Fibroblast of villous mesenchyme (primary cell): ENCODE results near the gene CCL26. TPM values are rescaled to one million over a fixed set of nuclear protein-coding genes. Genes with fewer than 3 reads are reported as not detected.
"Not testable (repeated sequence)": the region's sequence is repeated elsewhere in the genome, so short reads cannot be mapped to it uniquely, and the experiment has no call there.

Source experiments
- DNase-seq: peaks from one replicate; pipeline ENCODE4 v3.0.0-alpha.2; 2010; ENCODE audit warnings: low read depth
- H3K4me3 ChIP-seq: 2 replicates; pipeline ENCODE4 v1.5.1; 2011; ENCODE audit warnings: low read depth, mild to moderate bottlenecking, low read length
- CTCF ChIP-seq: IDR thresholded peaks from 2 replicates; pipeline ENCODE4 v1.5.1; 2012; ENCODE audit warnings: low read depth, mild to moderate bottlenecking, low read length; ENCODE audit not compliant: insufficient read depth
- total RNA-seq: library from RNA; depleted of rRNA; stranded (reverse); fragments of >200 nt; gene quantifications from 2 replicates; pipeline ENCODE4 v1.2.3, GENCODE V29; 2012

CCL26 gene
- total RNA-seq, 1 donor = 0.86 TPM

GRCh38 chr7:75727881-75728593, 44.0 kb downstream of the CCL26 start:
- H3K4me3 ChIP-seq = no peak overlapping the region
- no peak for TF ChIP-seq CTCF
- peak; percentile 79 for DNase-seq

- DNase-seq, H3K4me3 ChIP-seq: not testable (repeated sequence)
These were observed 44.7 kb downstream of the CCL26 start for GRCh38 chr7:75727351-75727750.

- no peak for DNase-seq
- TF ChIP-seq CTCF = no peak
These were observed 46.7 kb downstream of the CCL26 start for GRCh38 chr7:75725306-75725705.

GRCh38 chr7:75723444-75723843, 48.6 kb downstream of the CCL26 start:
- no peak for DNase-seq
- H3K4me3 ChIP-seq = no peak overlapping the region
- TF ChIP-seq CTCF = no peak

More at GRCh38 chr7:75725306-75725705, 46.7 kb downstream of the CCL26 start:
- H3K4me3 ChIP-seq = no peak overlapping the region

- no peak for DNase-seq
- no peak overlapping the region for H3K4me3 ChIP-seq
- TF ChIP-seq CTCF = no peak
These were observed 49.6 kb downstream of the CCL26 start for GRCh38 chr7:75722373-75722772.

GRCh38 chr7:75721922-75722321, 50.1 kb downstream of the CCL26 start:
- DNase-seq = not testable (repeated sequence)

GRCh38 chr7:75721426-75721825, 50.6 kb downstream of the CCL26 start:
- no peak for TF ChIP-seq CTCF
- no peak for DNase-seq
- H3K4me3 ChIP-seq = no peak overlapping the region

More at GRCh38 chr7:75721922-75722321, 50.1 kb downstream of the CCL26 start:
- H3K4me3 ChIP-seq = not testable (repeated sequence)

- DNase-seq = no peak
- H3K4me3 ChIP-seq = no peak overlapping the region
- no peak for TF ChIP-seq CTCF
These were observed 52.4 kb downstream of the CCL26 start for GRCh38 chr7:75719626-75720025.

Other genes with a start within 250 kb of the CCL26 start
- 21.2 and 30.9 TPM in 2 replicates for gene HIP1, start 33.3 kb downstream of the CCL26 start, total RNA-seq
- not detected in 2 replicates for gene CCL24, start 41.6 kb upstream of the CCL26 start, total RNA-seq
- gene RHBDD2, start 106.8 kb upstream of the CCL26 start, total RNA-seq = 20.7 and 26.1 TPM in 2 replicates
- gene POR, start 142.9 kb upstream of the CCL26 start, total RNA-seq = 77.0 and 90.7 TPM in 2 replicates
- 18.4 and 30.2 TPM in 2 replicates for gene TMEM120A, start 222.4 kb upstream of the CCL26 start, total RNA-seq